CD4-positive, alpha-beta T cell treated with Interleukin-10 for 1 hour (primary cell): Measurements from ENCODE around the gene FGF14.

Source experiments
- DNase-seq: peaks from one replicate; pipeline ENCODE4 v3.0.0-alpha.2; 2020

Gene FGF14

GRCh38 chr13:101967216-101967615, 434.6 kb downstream of the FGF14 start:
- DNase-seq = no peak

GRCh38 chr13:101965096-101965495, 436.8 kb downstream of the FGF14 start:
- DNase-seq = no peak

- no peak for DNase-seq
These were observed 442.8 kb downstream of the FGF14 start for GRCh38 chr13:101959016-101959415.

- DNase-seq = no peak
These were observed 446.1 kb downstream of the FGF14 start for GRCh38 chr13:101955764-101956163.

- no peak for DNase-seq
These were observed 450.7 kb downstream of the FGF14 start for GRCh38 chr13:101951114-101951513.

- DNase-seq = no peak
These were observed 452.2 kb downstream of the FGF14 start for GRCh38 chr13:101949681-101950080.

GRCh38 chr13:101946401-101946800, 455.4 kb downstream of the FGF14 start:
- DNase-seq = no peak

- no peak for DNase-seq
These were observed 456.4 kb downstream of the FGF14 start for GRCh38 chr13:101945435-101945834.

- no peak for DNase-seq
These were observed 457.3 kb downstream of the FGF14 start for GRCh38 chr13:101944521-101944920.

GRCh38 chr13:101942535-101943157, 459.2 kb downstream of the FGF14 start:
- no peak for DNase-seq

- peak; percentile 3 for DNase-seq
These were observed 459.8 kb downstream of the FGF14 start for GRCh38 chr13:101942038-101942437.

GRCh38 chr13:101941095-101941783, 460.6 kb downstream of the FGF14 start:
- DNase-seq = no peak

GRCh38 chr13:101939370-101939769, 462.5 kb downstream of the FGF14 start:
- no peak for DNase-seq

- no peak for DNase-seq
These were observed 466.0 kb downstream of the FGF14 start for GRCh38 chr13:101935828-101936227.

GRCh38 chr13:101931186-101931585, 470.7 kb downstream of the FGF14 start:
- no peak for DNase-seq

- DNase-seq = no peak
These were observed 471.5 kb downstream of the FGF14 start for GRCh38 chr13:101930331-101930730.

GRCh38 chr13:101925731-101926130, 476.1 kb downstream of the FGF14 start:
- no peak for DNase-seq

- no peak for DNase-seq
These were observed 482.2 kb downstream of the FGF14 start for GRCh38 chr13:101919541-101920181.

GRCh38 chr13:101917833-101918661, 483.8 kb downstream of the FGF14 start:
- no peak for DNase-seq

GRCh38 chr13:101917475-101917810, 484.4 kb downstream of the FGF14 start:
- no peak for DNase-seq

GRCh38 chr13:101916775-101917474, 484.9 kb downstream of the FGF14 start:
- no peak for DNase-seq

- DNase-seq = no peak
These were observed 485.6 kb downstream of the FGF14 start for GRCh38 chr13:101916108-101916774.
